ENCODE results near the gene CEP85.

Gene CEP85

GRCh38 chr1:26317146-26317545 lies 83.1 kb downstream of the CEP85 start:
- H3K4me3 ChIP-seq (ENCODE audit: low read depth, low read length), result peak overlapping the region; percentile 81
- no peak for TF ChIP-seq CTCF (IDR thresholded peaks at IDR 0.05; ENCODE audit: insufficient read depth, low read depth, low read length, missing control alignments)
- peak; percentile 41 for DNase-seq (ENCODE audit: low read depth)

GRCh38 chr1:26317612-26318337 lies 83.8 kb downstream of the CEP85 start, which contains the start of gene CD52:
Gene CD52, plus strand, starts transcription at chr1:26317958. Its CDS starts 60 bp downstream, at chr1:26318018.
- no peak for TF ChIP-seq CTCF (IDR thresholded peaks at IDR 0.05; ENCODE audit: insufficient read depth, low read depth, low read length, missing control alignments)
- peak; percentile 89 for DNase-seq (ENCODE audit: low read depth)
- peak within 1 kb of the TSS; percentile 81 for H3K4me3 ChIP-seq (ENCODE audit: low read depth, low read length)

GRCh38 chr1:26318338-26319064 lies 84.5 kb downstream of the CEP85 start:
- peak; percentile 67 for DNase-seq (ENCODE audit: low read depth)

GRCh38 chr1:26320896-26321295 lies 86.9 kb downstream of the CEP85 start:
- TF ChIP-seq CTCF (IDR thresholded peaks at IDR 0.05; ENCODE audit: insufficient read depth, low read depth, low read length, missing control alignments), result no peak
- no peak for DNase-seq (ENCODE audit: low read depth)
- no peak overlapping the region for H3K4me3 ChIP-seq (ENCODE audit: low read depth, low read length)

More at GRCh38 chr1:26318338-26319064, 84.5 kb downstream of the CEP85 start:
- H3K4me3 ChIP-seq (ENCODE audit: low read depth, low read length), result peak overlapping the region; percentile 81
- no peak for TF ChIP-seq CTCF (IDR thresholded peaks at IDR 0.05; ENCODE audit: insufficient read depth, low read depth, low read length, missing control alignments)

- no peak overlapping the region for H3K4me3 ChIP-seq (ENCODE audit: low read depth, low read length)
- DNase-seq (ENCODE audit: low read depth), result peak; percentile 92
- peak; percentile 91 for TF ChIP-seq CTCF (IDR thresholded peaks at IDR 0.05; ENCODE audit: insufficient read depth, low read depth, low read length, missing control alignments)
Measured at GRCh38 chr1:26321315-26322041, 87.5 kb downstream of the CEP85 start.

- no peak for DNase-seq (ENCODE audit: low read depth)
- TF ChIP-seq CTCF (IDR thresholded peaks at IDR 0.05; ENCODE audit: insufficient read depth, low read depth, low read length, missing control alignments), result no peak
- H3K4me3 ChIP-seq (ENCODE audit: low read depth, low read length), result no peak overlapping the region
Measured at GRCh38 chr1:26322042-26322331, 88.0 kb downstream of the CEP85 start.

Measured in GM12865 (cell line).